GM19328 (cell line): ENCODE results near the gene RAB37.

ENCODE experiments used
- ATAC-seq: cut with Tn5 transposase; IDR thresholded peaks from one replicate; pipeline ENCODE4 v1.9.1; 2021; ENCODE audit warnings: mild to moderate bottlenecking, moderate library complexity; ENCODE audit not compliant: unreplicated experiment

RAB37 gene

DNA sequence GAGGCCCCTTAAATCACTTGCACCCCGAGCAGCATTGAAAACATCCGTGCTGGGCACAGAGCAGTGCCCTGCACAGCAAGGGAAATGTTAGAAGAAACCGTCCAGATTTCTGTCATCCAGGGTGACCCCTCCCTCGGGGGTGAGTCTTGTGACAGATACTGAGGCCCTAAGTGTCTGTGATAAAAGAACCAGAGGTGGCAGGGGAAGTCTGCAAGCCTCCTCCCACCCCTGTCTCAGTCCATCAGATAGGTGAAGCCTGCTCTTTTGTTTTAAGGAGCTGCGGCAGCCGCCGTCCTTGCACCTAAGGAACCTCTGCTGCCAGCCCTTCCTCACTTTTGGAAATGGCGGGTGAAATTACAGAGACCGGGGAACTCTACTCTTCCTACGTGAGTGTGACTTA, 39.9 kb downstream of the RAB37 start:
- no peak for ATAC-seq

DNA sequence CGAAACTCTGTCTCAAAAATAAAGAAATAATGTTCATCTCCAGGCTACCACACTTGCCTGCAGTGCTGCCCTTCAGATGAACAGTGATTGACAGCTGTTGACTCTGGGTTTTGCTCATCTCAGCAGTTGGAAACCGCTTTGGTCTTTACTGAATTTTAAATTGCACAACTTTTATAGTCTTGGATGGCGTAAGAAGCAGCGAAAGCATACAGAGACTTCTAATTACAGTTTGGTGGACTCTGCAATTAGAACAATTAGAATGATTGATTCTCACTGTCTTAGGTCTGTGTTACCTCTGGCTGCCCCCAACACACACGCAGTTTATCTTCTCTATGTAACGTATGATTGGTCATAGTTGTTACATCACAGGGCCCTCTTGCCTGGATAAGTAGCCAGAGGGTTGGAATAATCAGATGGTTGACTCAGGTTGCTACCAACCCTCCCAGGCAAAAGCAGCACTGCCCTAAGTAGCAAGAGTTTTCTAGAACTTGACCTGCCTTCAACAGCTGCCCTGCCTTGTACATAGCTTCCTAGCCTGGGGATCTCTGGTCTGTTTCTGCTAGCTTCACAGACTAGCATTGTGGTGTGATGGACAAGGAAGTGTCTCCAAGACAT, 41.0 kb downstream of the RAB37 start:
- no peak for ATAC-seq

DNA sequence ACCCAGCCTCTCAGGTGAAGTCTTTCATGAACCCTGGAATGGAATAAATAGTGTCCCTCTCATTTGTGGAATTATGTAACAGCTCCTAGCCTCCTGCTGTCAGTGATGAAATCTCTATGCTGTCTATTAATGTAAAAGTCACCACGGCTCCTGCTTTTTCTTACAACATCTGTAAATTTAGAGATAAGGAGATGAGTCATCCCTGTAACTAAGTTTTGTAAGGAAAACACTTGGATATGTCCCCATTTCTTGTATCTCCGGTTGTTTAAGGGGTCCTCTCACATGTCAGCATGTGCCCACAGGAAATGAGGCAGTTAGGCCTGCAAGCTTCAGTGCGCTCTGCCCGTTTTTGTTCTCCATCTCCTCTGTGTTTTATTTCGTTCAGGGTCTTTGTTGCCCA, 41.9 kb downstream of the RAB37 start:
- no peak for ATAC-seq

DNA sequence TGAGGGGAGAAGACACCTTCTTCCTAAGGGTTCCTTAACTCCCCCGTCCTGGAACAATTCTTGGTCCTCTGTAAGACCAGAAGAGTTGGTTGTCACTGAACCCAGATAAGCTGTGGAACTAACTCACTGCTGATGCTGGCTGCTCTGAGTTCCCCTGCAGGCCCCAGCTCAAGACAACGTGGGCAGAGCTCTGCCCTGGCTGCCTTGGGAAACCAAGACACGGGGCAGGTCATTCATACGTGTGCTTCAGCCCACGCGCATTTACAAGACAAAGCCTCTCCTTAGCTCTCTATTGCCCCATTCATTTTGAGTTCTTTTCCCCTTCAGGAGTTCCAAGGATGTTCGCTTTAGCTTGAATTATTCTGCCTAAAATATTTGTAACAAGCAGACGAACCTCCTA, 42.4 kb downstream of the RAB37 start:
- ATAC-seq, result no peak

DNA sequence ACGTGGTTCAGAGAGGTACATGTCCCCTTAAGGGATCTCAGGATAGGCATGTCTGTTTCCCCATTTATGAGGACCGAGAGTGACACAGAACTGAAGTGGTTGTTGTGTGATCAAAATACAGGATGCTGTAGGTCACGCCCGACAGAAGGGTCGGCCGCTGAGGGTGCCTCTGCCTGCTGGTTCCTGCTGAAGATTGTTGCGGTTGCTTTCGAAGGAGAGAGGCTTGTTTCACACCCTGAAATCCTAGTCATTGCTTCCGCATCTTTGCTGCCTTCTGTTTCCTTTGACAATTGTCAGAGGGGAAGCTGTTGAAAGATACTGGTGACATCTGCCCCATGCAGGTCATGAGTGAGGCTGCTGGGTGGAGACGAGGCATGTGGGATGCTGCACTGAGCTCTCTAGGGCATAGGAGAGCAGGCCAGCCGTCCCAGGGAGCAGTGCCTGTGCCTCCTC, 42.9 kb downstream of the RAB37 start:
- ATAC-seq, result no peak

DNA sequence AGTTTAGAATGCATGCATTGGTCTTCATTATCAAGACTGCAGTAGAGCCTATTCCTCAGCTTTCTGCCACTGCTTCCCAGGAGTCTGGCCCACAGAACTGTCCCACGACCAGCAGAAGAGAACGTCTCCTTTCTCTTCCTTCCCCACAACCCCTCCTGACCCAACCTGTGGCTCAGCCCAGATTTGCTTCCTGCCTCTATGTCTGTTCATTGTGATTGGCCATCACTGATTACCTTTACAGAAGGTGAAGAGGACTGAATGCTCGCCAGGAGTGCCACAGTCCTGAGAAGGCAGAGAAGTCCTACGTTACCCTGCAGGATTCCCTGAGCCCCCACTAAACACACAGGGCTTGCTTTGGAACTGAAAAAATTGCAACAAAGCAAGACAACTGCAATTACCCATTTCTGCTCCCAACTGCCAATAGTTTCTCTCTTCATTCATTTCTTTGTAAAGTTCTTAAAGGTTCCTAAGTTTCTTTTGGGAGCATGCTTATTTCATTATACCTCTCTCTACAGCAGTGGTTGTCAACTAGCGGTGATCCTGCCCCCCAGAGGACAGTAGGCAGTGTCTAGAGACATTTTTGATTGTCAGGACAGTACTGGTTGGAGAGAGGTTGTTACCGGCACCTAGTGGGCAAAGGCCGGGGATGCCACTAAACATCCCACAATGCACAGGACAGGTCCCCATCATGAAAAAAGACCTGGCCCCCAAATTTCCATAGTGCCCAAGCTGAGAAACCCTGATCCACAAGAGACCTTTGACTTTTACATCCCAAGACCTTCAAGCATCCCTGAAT, 43.6 kb downstream of the RAB37 start:
- ATAC-seq, result no peak

DNA sequence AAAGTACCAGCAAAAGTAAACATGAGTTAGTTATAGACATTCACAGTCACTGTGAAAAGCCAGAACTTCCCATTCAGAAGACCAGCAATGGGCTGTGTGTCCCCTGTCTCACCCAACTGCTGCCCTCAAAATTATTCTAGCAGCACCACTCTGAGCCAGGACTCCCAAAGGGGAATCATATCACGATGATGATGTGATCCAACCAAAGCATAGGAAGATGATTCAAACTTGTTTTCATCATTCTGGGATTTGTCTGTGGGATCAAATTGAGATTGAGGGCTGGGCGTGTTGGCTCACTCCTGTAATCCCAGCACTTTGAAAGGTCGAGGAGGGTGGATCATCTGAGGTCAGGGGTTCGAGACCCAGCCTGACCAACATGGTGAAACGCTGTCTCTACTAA, 45.5 kb downstream of the RAB37 start:
- no peak for ATAC-seq

DNA sequence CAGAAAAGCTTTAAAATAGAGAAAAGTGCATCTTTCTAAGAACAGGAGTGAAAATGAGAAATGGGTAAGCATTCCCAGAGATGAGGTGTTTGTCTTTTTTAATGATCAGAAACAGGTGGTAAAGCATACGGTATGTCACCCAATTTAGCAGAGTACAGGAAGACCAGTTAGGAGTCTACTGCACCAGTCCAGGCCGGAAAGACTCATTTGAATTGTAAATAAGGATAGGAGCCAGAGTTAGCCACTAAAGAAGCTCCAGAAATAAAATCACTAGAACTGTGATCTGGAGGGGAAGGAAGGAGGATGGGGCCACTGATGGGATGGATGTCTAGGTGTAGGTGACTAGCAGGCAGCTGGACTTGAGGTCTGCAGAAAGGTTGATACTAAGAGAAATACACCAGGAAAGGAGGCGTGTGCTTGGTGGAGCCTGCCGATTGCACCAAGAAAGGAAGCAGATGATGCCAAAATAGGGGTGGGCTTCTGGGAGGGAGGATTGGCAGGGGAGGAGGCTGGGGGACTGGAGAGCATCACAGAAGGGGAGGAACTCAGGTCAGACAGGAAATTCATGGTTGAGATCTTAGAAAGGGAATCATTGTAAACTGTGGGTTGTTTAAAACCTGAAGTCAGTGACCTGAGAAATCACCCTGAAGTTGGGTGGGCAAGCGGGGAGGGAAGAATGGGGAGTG, 47.2 kb downstream of the RAB37 start:
- ATAC-seq, result no peak

DNA sequence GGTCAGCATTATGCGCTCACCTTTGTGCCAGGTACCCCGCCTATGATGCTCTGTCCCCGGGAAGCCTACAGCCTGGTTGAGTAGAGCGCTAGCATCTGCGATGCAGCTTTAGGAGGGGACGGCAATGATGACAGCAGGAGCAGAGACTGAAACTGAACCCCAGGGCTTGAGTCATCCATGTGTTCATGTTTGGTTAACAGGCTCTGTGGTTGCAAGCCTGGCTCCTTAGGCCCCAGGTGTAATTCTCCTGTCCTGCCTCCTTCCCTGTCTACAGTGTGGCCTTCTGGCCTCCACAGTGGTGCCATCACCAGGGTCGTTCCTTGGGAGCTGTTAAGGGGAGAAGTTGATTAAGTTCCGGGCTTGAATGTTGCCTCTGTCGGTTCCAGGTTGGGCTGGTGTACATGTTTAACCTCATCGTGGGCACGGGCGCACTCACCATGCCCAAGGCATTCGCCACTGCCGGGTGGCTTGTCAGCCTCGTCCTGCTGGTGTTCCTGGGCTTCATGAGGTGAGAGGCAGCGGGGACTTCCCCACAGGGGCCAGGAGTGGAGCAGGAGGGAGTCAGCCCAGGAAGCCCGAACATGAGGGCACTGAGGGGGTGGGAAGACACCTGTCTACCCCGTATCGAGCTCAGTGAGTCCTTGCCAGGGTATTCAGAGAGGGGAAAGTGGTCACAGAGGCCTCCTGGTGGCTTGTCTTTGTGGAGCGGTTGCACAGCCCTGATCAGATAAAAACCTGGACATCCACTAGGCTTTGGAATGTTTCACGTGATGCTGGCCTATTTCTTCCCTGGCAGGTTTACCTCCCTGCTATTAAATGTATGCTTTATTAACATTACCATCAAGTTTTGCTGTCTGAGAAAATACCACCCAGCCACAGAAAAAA, 48.3 kb downstream of the RAB37 start:
- no peak for ATAC-seq

DNA sequence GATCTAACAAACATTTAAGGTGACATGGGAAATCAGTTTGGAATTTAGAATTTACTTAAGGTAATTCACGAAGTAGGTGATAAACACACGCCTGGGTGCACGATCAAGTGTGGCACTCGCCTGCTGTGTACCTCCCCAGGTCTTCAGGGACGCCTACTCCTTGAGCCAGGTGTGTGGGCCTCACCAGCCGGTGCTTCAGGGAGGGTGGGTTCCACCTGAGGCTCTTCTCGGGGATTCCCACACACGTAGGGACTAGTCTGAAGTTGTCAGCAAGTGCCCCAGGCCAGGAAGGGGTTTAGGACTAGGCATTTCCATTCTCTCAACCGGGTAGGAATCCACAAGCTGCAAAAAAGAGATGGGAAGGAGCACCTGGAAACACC, 48.9 kb downstream of the RAB37 start:
- ATAC-seq, result no peak

DNA sequence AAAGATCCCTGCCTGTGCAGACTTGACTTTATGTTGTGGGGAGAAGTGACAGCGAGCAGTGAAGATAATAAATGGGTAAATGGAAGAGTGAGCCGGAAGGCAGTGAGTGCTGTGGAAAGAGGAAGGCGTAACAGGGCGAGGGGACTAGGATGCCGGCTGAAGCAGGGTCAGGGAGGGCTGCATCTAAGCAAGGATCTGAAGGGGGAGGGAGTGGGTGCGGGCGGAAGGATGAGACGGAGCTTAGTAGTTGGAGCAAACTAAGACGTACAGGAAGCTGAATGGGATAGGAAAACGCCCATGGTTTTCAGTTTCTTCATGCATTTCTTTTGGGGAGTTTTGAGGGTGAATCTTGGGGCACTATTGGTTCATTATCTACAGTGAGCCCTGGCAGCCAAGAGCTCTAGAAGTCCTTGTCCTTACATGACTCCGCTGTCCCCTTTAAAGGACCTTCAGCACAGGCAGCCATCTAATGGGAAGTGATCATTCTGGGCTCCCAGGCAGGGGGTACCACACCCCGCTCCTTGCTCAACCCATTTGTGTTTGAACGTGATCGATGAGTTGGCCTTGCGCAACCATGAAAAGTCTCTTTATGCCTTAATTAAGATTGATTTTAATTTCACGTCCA, 49.5 kb downstream of the RAB37 start:
- ATAC-seq, result no peak

DNA sequence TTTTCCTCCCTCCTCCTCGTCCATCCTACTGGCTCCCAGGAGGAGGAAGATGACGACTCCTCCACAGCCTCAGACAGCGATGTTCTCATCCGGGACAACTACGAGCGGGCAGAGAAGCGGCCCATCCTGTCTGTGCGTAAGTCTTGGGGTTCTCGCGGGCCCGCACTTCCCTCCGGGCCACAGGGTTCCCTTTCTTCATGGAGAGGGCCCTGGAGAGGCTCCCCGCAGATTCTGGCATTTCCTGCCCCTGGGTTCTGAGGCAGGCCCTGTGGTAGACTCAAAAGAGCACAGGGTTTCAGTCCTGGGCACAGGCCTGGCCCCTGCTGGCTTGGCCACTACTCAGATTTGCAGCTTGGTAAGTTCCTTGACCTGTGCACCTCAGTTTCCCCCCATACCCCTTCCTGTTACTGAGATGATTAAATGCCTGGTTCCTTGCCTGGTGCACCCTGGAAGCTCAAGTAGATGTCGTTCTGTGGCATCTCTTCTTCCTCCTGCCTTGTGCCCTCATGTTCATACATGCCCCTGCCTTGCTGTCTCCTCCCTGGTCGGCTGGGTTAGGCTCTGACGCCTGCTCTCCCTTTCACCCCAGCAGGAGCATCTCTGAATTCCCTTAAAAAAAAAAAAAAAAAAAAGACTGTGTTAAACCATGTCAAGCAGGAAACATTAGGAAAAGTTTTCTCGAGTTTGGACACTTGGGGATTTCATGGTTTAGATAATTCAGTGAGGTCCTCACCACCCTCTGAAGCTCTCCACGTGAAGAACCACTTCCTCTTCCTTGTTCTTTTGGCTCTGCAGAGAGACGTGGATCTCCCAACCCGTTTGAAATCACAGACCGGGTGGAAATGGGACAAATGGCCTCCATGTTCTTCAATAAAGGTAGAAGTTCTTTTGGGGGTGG, 53.4 kb downstream of the RAB37 start:
- no peak for ATAC-seq

DNA sequence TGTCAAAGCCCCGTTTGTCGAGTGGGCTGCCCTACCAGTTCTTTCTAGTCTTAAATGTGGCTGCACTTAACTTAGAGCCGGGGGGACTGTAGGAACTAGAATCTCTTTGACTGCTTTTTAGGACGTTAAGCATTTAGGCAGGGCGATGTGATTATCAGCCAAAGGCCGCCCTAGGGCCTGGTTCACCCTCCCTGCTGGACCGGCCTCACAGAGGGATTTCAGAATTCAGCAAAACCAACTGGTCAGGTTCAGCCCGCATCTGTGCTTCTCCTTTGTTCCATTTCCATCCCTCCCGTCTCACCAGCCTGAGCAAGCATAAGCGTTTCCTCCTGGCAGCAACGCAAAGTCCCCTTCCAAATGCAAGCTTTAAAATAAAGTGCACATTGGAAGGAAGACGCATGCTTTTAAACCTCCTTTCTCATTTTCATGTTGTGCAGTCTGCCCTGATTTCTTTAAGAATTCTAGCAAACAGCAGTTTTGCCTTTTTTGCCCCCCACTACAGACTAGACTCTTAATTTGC, 55.6 kb downstream of the RAB37 start:
- ATAC-seq, result no peak

DNA sequence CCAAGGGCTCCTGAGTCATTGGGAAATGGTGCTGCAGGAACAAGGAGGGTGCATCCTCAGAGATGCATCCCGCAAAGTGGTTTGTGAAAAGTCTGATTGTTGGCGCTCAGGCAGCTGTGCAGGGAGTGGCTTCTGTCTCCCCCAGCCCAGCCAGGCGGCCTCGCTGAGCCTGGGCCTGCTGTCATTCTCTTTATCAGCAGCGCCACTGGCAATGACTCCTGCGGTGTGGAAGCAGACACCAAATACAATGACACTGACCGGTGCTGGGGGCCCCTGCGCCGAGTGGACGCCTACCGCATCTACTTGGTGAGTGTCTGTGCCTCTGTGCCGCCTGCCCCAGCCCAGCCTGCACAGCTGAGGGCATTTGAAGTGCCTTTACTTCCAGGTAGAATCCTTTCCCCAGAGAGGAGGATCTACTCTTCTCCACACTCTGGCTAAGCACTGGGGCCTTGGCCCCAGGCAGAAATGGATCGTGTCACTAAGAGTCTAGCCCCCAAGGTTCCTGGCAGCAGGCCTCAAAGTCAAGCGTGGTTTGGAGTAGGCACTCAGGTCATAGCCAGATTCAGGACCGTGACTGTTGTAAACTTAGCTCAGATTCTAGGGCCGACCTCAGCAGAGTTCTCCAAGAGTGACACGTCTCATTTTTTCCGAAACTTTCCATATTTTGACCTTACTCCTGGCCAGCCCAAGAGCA, 58.4 kb downstream of the RAB37 start:
- no peak for ATAC-seq

DNA sequence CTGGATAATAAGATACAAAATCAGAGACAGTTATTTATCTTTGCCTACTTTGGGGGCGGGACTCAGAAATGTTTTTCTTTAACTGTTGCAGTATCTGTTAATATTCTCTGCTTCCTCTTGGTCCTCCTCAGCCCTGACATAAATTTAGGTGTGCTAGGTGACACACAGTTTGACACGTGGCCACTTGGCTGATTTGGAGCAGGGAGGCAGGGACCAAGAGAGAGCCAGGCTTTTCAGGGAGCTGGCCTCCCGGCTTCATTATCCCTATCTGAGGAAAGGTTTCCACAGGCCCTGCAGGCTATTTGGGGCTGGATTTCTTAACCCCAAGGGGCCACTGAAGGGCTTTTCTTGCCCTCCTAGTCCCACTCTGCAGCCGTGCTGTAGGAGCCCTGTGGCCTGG, 59.2 kb downstream of the RAB37 start:
- no peak for ATAC-seq

DNA sequence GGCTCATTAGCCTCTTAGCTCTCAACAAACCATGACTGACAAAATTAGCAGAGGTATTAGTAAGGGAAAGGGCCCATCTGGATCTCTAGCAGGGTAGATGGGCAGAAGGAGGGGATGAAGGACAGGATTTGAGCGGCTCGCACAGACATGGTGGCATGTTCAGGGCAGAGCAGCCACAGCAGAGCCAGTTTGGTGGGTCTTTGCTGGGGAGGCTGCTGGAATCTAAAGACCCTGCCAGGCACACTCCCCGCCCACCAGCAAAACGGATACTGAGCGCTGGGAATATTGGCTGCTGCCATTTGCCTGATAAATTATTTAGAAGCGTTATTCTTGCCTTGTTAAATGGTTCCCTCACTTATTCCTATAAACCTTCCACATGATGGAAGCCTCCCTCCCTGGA, 59.8 kb downstream of the RAB37 start:
- no peak for ATAC-seq
